H4 (cell line): ENCODE measurements around the gene RPL39L. TPM values are rescaled to one million over a fixed set of nuclear protein-coding genes. Genes with fewer than 3 reads are reported as not detected.
"Not testable (repeated sequence)": the region's sequence is repeated elsewhere in the genome, so short reads cannot be mapped to it uniquely, and the experiment has no call there.

Experiments used
- DNase-seq: peaks from one replicate; pipeline ENCODE4 v3.0.0-alpha.2; 2015; ENCODE audit warnings: low spot score
- total RNA-seq: library from RNA; depleted of rRNA; stranded (reverse); fragments of >200 nt; shearing (Covaris generic); gene quantifications from 2 replicates; pipeline ENCODE4 v1.2.3, GENCODE V29; 2014; rRNA removed

The RPL39L gene
- 76.1 and 100.0 TPM in 2 replicates for total RNA-seq

- DNase-seq: peak; percentile 87
These were observed at the start of gene RPL39L for GRCh38 chr3:187139126-187139894. Gene RPL39L (minus strand): TSS chr3:187139496. CDS start chr3:187121300, 18,196 bp downstream.

- peak; percentile 93 for DNase-seq
These were observed 49.6 kb upstream of the RPL39L start for GRCh38 chr3:187188931-187189330.

GRCh38 chr3:187186801-187187421, 47.6 kb upstream of the RPL39L start:
- DNase-seq: peak; percentile 97

GRCh38 chr3:187186375-187186774, 47.1 kb upstream of the RPL39L start:
- no peak for DNase-seq

GRCh38 chr3:187185759-187186158, 46.5 kb upstream of the RPL39L start:
- no peak for DNase-seq

- no peak for DNase-seq
These were observed 44.6 kb upstream of the RPL39L start for GRCh38 chr3:187183903-187184302.

- no peak for DNase-seq
These were observed 44.0 kb upstream of the RPL39L start for GRCh38 chr3:187183210-187183862.

GRCh38 chr3:187181454-187182170, 42.3 kb upstream of the RPL39L start:
- no peak for DNase-seq

- DNase-seq: no peak
These were observed 33.6 kb upstream of the RPL39L start for GRCh38 chr3:187172929-187173328.

- not testable (repeated sequence) for DNase-seq
These were observed 31.6 kb upstream of the RPL39L start for GRCh38 chr3:187170911-187171310.

- no peak for DNase-seq
These were observed 30.1 kb upstream of the RPL39L start for GRCh38 chr3:187169231-187169960.

- no peak for DNase-seq
These were observed 28.5 kb upstream of the RPL39L start for GRCh38 chr3:187167777-187168176.

- no peak for DNase-seq
These were observed 27.5 kb upstream of the RPL39L start for GRCh38 chr3:187166750-187167149.

GRCh38 chr3:187165144-187165543, 25.8 kb upstream of the RPL39L start:
- peak; percentile 66 for DNase-seq

- DNase-seq: no peak
These were observed 23.1 kb upstream of the RPL39L start for GRCh38 chr3:187162265-187162953.

- DNase-seq: no peak
These were observed 22.3 kb upstream of the RPL39L start for GRCh38 chr3:187161556-187161955.

GRCh38 chr3:187150599-187150998, 11.3 kb upstream of the RPL39L start:
- no peak for DNase-seq

GRCh38 chr3:187150186-187150585, 10.9 kb upstream of the RPL39L start:
- DNase-seq: no peak

- DNase-seq: no peak
These were observed 7.1 kb upstream of the RPL39L start for GRCh38 chr3:187146389-187146788.

- no peak for DNase-seq
These were observed 6.0 kb upstream of the RPL39L start for GRCh38 chr3:187145149-187145895.
